Lung (tissue), 12 donors: ENCODE results near the gene MDFI. TPM values are rescaled to one million over a fixed set of nuclear protein-coding genes. Genes with fewer than 3 reads are reported as not detected.

ENCODE experiments used
- ATAC-seq: fragments of 200-7000 bp; cut with Tn5 transposase; one replicate; pipeline ENCODE4 v1.9.1; 2020; ENCODE audit warnings: moderate number of reproducible peaks; ENCODE audit not compliant: insufficient read depth, low FRiP score
- DNase-seq, 3 donors: peaks; one replicate each; pipeline ENCODE4 v3.0.0-alpha.2; 2013 to 2017
- H3K27ac ChIP-seq, 2 donors: one replicate each; pipeline ENCODE4 v1.5.1; 2013; ENCODE audit warnings: mild to moderate bottlenecking in 2 of 2, moderate library complexity in 2 of 2, control low read depth in 1 of 2, inconsistent platforms in 1 of 2, low read depth in 1 of 2, low read length in 1 of 2
- H3K27me3 ChIP-seq, 3 donors: one replicate each; pipeline ENCODE4 v1.5.1; 2013; ENCODE audit warnings: low read length in 2 of 3; ENCODE audit not compliant: control insufficient read depth in 3 of 3, insufficient read depth in 3 of 3
- H3K36me3 ChIP-seq, 4 donors: one replicate each; pipeline ENCODE4 v1.5.1; 2013; ENCODE audit warnings: low read length in 4 of 4, mild to moderate bottlenecking in 1 of 4, moderate library complexity in 1 of 4; ENCODE audit not compliant: control insufficient read depth in 4 of 4, insufficient read depth in 4 of 4
- H3K4me1 ChIP-seq, 5 donors: one replicate each; pipeline ENCODE4 v1.5.1; 2013; ENCODE audit warnings: low read length in 5 of 5, mild to moderate bottlenecking in 2 of 5, moderate library complexity in 1 of 5; ENCODE audit not compliant: control insufficient read depth in 5 of 5, insufficient read depth in 5 of 5
- H3K4me3 ChIP-seq: one replicate; pipeline ENCODE4 v1.5.1; 2013; ENCODE audit warnings: mild to moderate bottlenecking, control low read depth, moderate library complexity
- H3K9ac ChIP-seq, 2 donors: one replicate each; pipeline ENCODE4 v1.5.1; 2013; ENCODE audit warnings: low read length in 2 of 2, control low read depth in 1 of 2; ENCODE audit not compliant: insufficient read depth in 1 of 2
- H3K9me3 ChIP-seq, 4 donors: one replicate each; pipeline ENCODE4 v1.5.1; 2013; ENCODE audit warnings: low read length in 3 of 4, mild to moderate bottlenecking in 1 of 4, moderate library complexity in 1 of 4; ENCODE audit not compliant: control insufficient read depth in 4 of 4, insufficient read depth in 3 of 4
- WGBS, 2 donors: extraction: QIAGEN DNeasy Blood & Tissue Kit; methylation state at CpG; one replicate each; pipeline ENCODE4 v1.1.7; 2013; 5-methylcytosine and 5-hydroxymethylcytosine counted together
- polyA plus RNA-seq, 2 donors: library from polyadenylated mRNA; stranded (reverse); fragments of 200-250 nt; gene quantifications; one replicate each; pipeline ENCODE4 v1.2.1, GENCODE V29; 2013
- total RNA-seq, 2 donors: library from RNA; depleted of rRNA in 1 of 2; stranded (reverse); fragments of >200 nt in 1 of 2; gene quantifications; one replicate each; pipeline ENCODE4 v1.2.1, GENCODE V29; 2014 to 2021
- TF ChIP-seq, protein P1 (sequence below): IDR thresholded peaks from 2 replicates; pipeline ENCODE4 v1.5.1; 2012; ENCODE audit warnings: mild to moderate bottlenecking; ENCODE audit errors: control extremely low read depth, extremely low read depth
- donor health status: control.
- donor health status: control.
- donor health status: Bipolar disorder and iron deficiency.
- donor health status: healthy.
- donor health status: DM: yes; HTN: yes; CAD: no.

MDFI gene
- total and polyA plus RNA-seq, 4 donors, result 16.4 to 36.4 (median 21.9) TPM

DNA sequence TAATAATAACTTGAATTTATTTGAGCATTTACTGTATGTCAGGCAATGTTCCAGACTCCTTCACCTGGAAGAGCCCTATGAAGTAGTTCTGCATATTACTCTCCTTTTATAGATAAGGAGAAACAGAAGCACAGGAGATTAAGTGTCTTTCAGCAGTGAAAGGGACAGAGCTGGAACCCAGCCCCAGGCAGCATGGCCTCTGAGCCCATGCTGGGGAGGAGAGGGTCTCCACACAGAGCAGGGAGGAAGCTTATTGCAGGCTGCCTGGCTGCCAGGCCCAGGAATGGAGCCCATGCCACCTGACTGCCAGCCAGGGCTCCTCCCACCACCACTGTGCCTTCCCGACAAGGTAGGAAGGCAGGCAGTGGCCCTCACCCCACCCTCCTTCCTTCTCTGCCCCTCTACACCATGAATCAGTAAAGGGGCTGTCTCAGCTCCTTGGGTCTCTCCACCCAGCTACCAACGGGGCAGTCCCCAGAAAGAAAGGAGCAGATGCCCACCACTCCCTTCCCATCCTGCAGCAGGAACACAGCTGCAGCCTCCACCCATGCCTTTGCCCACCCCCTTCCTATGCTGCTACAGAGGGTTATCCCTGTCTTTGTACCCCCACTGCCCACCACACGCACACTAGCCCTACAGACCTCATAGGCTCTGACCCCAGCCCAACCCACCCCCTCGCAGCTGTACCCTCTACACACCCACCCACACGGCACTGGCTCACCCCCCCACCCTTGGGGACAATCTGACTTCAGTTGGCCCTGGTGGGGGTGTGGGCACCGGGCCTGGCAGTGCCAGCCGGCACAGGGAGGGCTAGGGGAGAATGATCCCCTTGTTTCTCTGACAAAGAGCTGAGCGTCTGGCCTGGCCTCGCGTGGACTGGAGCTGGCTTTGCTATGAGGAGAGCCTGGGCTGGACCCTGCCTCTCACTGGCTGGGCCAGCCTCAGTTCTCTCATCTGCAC, 55.3 kb downstream of the MDFI start:
- H3K36me3 ChIP-seq, result peaks cover 0 to 10% (median 0%) of the 10 kb centered on the region in 4 donors
- ATAC-seq (no peak), DNase-seq (no peak)
- H3K4me3 ChIP-seq, result no peak overlapping the region
- H3K4me1 ChIP-seq, result peaks cover 0 to 3% (median 0%) of the 10 kb centered on the region in 5 donors
- no peaks in the 10 kb centered on the region for H3K27me3 ChIP-seq
- no peak overlapping the region for H3K27ac ChIP-seq
- TF ChIP-seq, protein P1, sequence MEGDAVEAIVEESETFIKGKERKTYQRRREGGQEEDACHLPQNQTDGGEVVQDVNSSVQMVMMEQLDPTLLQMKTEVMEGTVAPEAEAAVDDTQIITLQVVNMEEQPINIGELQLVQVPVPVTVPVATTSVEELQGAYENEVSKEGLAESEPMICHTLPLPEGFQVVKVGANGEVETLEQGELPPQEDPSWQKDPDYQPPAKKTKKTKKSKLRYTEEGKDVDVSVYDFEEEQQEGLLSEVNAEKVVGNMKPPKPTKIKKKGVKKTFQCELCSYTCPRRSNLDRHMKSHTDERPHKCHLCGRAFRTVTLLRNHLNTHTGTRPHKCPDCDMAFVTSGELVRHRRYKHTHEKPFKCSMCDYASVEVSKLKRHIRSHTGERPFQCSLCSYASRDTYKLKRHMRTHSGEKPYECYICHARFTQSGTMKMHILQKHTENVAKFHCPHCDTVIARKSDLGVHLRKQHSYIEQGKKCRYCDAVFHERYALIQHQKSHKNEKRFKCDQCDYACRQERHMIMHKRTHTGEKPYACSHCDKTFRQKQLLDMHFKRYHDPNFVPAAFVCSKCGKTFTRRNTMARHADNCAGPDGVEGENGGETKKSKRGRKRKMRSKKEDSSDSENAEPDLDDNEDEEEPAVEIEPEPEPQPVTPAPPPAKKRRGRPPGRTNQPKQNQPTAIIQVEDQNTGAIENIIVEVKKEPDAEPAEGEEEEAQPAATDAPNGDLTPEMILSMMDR, result no peak
- H3K9me3 ChIP-seq, result no peaks in the 10 kb centered on the region
- WGBS, 2 donors, result 81 to 84% methylated on average over 10 of the region's 10 CpGs
- no peak overlapping the region for H3K9ac ChIP-seq

DNA sequence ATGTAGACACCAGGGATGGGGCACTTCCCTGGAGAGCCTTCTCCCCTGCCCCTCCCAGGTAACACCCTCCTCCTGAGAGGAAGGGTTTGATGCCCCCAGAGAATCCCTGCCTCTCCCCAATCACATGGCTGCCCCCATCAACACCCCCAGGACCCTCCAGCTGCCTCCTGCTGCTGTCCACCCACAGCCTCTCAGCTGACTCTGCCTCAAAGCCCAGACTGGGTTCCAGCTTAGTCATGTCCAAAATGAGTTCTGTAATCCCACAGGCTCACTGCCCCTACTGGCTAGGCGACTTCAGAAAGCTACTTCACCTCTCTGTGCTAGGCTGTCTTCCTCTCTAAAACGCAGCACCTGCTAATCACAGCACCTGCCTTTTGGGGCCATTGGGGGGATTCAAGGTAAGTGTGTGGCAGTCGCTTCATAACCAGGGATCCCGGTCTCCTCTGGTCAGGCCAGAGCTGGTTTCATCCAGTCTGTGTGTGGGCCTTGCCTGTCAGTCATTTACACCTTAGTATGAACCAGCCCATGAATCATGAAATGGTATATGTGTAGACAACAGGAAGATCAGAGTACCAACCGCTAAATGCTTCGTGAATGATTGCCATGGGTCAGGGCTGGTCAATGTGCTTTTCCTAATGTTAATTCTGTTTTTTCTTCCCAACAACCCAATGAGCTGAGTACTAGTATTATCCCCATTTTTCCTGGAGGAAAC, 56.7 kb downstream of the MDFI start:
- Histone ChIP-seq H3K27me3 (no peaks in the 10 kb centered on the region), H3K27ac (no peak overlapping the region), H3K4me3 (no peak overlapping the region), H3K9me3 (no peaks in the 10 kb centered on the region), H3K4me1 (peaks cover 0 to 6% (median 5%) of the 10 kb centered on the region in 5 donors), H3K36me3 (peaks cover 0 to 8% (median 0%) of the 10 kb centered on the region in 4 donors), H3K9ac (no peak overlapping the region)
- 80 to 91% methylated on average over 6 of the region's 6 CpGs for WGBS, 2 donors
- DNase-seq, result no peak
- TF ChIP-seq, protein P1, result no peak
- no peak for ATAC-seq

DNA sequence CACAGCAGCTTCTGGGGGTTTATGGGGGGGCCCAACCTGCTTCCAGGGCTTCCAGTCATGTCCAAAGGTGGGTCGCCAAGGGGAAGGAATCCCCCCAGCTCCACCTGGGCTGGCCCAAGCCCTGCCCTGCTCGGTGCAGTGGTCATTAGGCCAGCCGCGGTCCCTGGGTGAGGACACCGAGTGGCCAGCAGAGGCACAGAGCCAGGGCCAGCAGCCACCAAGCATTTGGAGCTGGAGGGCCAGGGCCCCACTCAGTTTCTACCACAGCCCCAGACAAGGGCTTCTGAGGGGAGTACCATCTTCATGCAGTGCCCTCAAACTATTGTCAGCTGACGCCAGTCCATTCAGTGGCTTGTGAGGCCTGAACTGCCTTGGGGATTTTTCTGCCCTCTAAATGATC, 57.6 kb downstream of the MDFI start:
- Histone ChIP-seq H3K9me3 (no peaks in the 10 kb centered on the region), H3K36me3 (peaks cover 0 to 5% (median 0%) of the 10 kb centered on the region in 4 donors), H3K27ac (no peak overlapping the region), H3K4me1 (peaks cover 0 to 6% (median 5%) of the 10 kb centered on the region in 5 donors), H3K9ac (no peak overlapping the region), H3K4me3 (no peak overlapping the region), H3K27me3 (no peaks in the 10 kb centered on the region)
- 91 to 95% methylated on average over 6 of the region's 6 CpGs for WGBS, 2 donors
- DNase-seq (no peak), ATAC-seq (no peak)
- TF ChIP-seq, protein P1, result no peak
